H1 (cell line): Measurements from ENCODE around the gene EEF1G. TPM values are rescaled to one million over a fixed set of nuclear protein-coding genes. Genes with fewer than 3 reads are reported as not detected.
A peak's percentile ranks its signal among the peaks of the same experiment; 100 is the strongest.

ENCODE experiments used
- CTCF ChIA-PET: fragments of 300-600 bp; sonication (Branson Sonifier 250); formaldehyde crosslinking; loops from one replicate; lab custom pipeline; 2021; ENCODE audit not compliant: partially characterized antibody; lab: Charles Lee
- POLR2A ChIA-PET: fragments of 300-600 bp; sonication (Branson Sonifier 250); formaldehyde crosslinking; loops from one replicate; lab custom pipeline; 2021; ENCODE audit warnings: inconsistent platforms; ENCODE audit not compliant: partially characterized antibody; lab: Charles Lee
- DNase-seq, 2 experiments: peaks; one replicate each; pipeline versions ENCODE4 v3.0.0 to v3.0.0-alpha.2; 2010 to 2022; ENCODE audit warnings: low spot score in 2 of 2, low read depth in 1 of 2, mixed read lengths in 1 of 2
- FAIRE-seq: peaks from 2 replicates; lab custom pipeline; 2011; peaks lifted over from hg19 to GRCh38; lab: Jason Lieb, UNC
- H2AFZ ChIP-seq: 2 replicates; pipeline ENCODE4 v1.8.1; 2012; ENCODE audit warnings: low read length, inconsistent platforms
- H2AK5ac ChIP-seq: 2 replicates; pipeline ENCODE4 v1.6.1; 2013; ENCODE audit warnings: low read depth, low read length
- H2BK120ac ChIP-seq: replicated peaks from 2 replicates; pipeline ENCODE3; 2013; ENCODE audit warnings: low read depth, low read length, inconsistent platforms
- H2BK12ac ChIP-seq: 2 replicates; pipeline ENCODE4 v1.6.1; 2013; ENCODE audit warnings: low read depth, low read length
- H2BK15ac ChIP-seq: 2 replicates; pipeline ENCODE4 v1.6.1; 2013; ENCODE audit warnings: low read length
- H2BK20ac ChIP-seq: 2 replicates; pipeline ENCODE4 v1.6.1; 2013; ENCODE audit warnings: low read length
- H2BK5ac ChIP-seq: 2 replicates; pipeline ENCODE4 v1.6.1; 2013; ENCODE audit warnings: low read depth, low read length
- H3K14ac ChIP-seq: 2 replicates; pipeline ENCODE4 v1.6.1; 2013; ENCODE audit warnings: inconsistent platforms; ENCODE audit not compliant: insufficient read length
- H3K18ac ChIP-seq: 2 replicates; pipeline ENCODE4 v1.6.1; 2013; ENCODE audit warnings: low read length; ENCODE audit errors: extremely low read depth
- H3K23ac ChIP-seq: 2 replicates; pipeline ENCODE4 v1.6.1; 2013; ENCODE audit warnings: inconsistent platforms; ENCODE audit not compliant: insufficient read length
- H3K23me2 ChIP-seq: 2 replicates; pipeline ENCODE4 v1.6.1; 2013; ENCODE audit warnings: low read depth, low read length
- H3K27ac ChIP-seq: 2 replicates; pipeline ENCODE4 v1.6.1; 2011; ENCODE audit warnings: low read depth, low read length, inconsistent platforms
- H3K27me3 ChIP-seq, 4 experiments: replicated peaks in 1 of 4; 1 replicate in 1 of 4; 2 replicates in 3 of 4; pipeline versions ENCODE4 v1.6.1 to v1.8.1; 2011 to 2013; ENCODE audit warnings: low read length in 3 of 4, mild to moderate bottlenecking in 3 of 4, inconsistent platforms in 2 of 4, mixed read lengths in 2 of 4, moderate library complexity in 1 of 4; ENCODE audit not compliant: control insufficient read depth in 3 of 4, insufficient read depth in 3 of 4; ENCODE audit errors: extremely low read depth in 1 of 4
- H3K36me3 ChIP-seq, 4 experiments: 2 replicates each; pipeline versions ENCODE4 v1.6.1 to v1.8.1; 2011 to 2013; ENCODE audit warnings: mild to moderate bottlenecking in 4 of 4, low read length in 3 of 4, moderate library complexity in 2 of 4, control low read depth in 1 of 4, inconsistent platforms in 1 of 4; ENCODE audit not compliant: insufficient read depth in 4 of 4, control insufficient read depth in 2 of 4
- H3K4ac ChIP-seq: replicated peaks from 2 replicates; pipeline ENCODE3; 2013; ENCODE audit warnings: low read length, low read depth, mixed read lengths, inconsistent platforms; ENCODE audit not compliant: insufficient read length
- H3K4me1 ChIP-seq, 4 experiments: replicated peaks in 1 of 4; 1 replicate in 1 of 4; 2 replicates in 3 of 4; pipeline versions ENCODE4 v1.6.1 to v1.8.1; 2011 to 2013; ENCODE audit warnings: low read length in 3 of 4, inconsistent platforms in 2 of 4, mixed read lengths in 1 of 4; ENCODE audit not compliant: insufficient read depth in 4 of 4, control insufficient read depth in 3 of 4
- H3K4me2 ChIP-seq, 2 experiments: 2 replicates each; pipeline versions ENCODE4 v1.6.1 to v1.8.1; 2011 to 2013; ENCODE audit warnings: low read depth in 2 of 2, low read length in 2 of 2, control low read depth in 1 of 2, inconsistent platforms in 1 of 2, mild to moderate bottlenecking in 1 of 2; ENCODE audit not compliant: insufficient read depth in 1 of 2
- H3K4me3 ChIP-seq, 4 experiments: fragments of 200-600, 300-600 bp in 1 of 4; sonication (generic), shearing (Covaris generic), sonication (Bioruptor Twin) in 1 of 4; 2 replicates each; pipeline versions ENCODE4 v1.5.1 to v1.8.1; 2011 to 2016; ENCODE audit warnings: low read length in 4 of 4, low read depth in 3 of 4, control low read depth in 2 of 4, inconsistent platforms in 2 of 4, mild to moderate bottlenecking in 2 of 4, mixed read lengths in 1 of 4, moderate library complexity in 1 of 4; ENCODE audit not compliant: insufficient read depth in 2 of 4; ENCODE audit errors: extremely low read depth in 1 of 4
- H3K56ac ChIP-seq: replicated peaks from 2 replicates; pipeline ENCODE3; 2013; ENCODE audit warnings: low read depth, mild to moderate bottlenecking, mixed read lengths, low read length, inconsistent platforms; ENCODE audit not compliant: insufficient read length
- H3K79me1 ChIP-seq: 2 replicates; pipeline ENCODE4 v1.6.1; 2013; ENCODE audit warnings: low read depth, low read length, control low read depth
- H3K79me2 ChIP-seq, 2 experiments: 2 replicates each; pipeline versions ENCODE4 v1.6.1 to v1.8.1; 2012 to 2013; ENCODE audit warnings: low read length in 2 of 2, mild to moderate bottlenecking in 2 of 2, inconsistent platforms in 1 of 2; ENCODE audit not compliant: insufficient read depth in 2 of 2, control insufficient read depth in 1 of 2
- H3K9ac ChIP-seq, 4 experiments: replicated peaks in 1 of 4; 1 replicate in 1 of 4; 2 replicates in 3 of 4; pipeline versions ENCODE4 v1.6.1 to v1.8.1; 2011 to 2013; ENCODE audit warnings: low read depth in 3 of 4, low read length in 3 of 4, control low read depth in 2 of 4, mild to moderate bottlenecking in 2 of 4, moderate library complexity in 2 of 4, inconsistent platforms in 1 of 4; ENCODE audit errors: extremely low read depth in 1 of 4
- H3K9me3 ChIP-seq, 2 experiments: 2 replicates each; pipeline versions ENCODE4 v1.6.1 to v1.8.1; 2012 to 2013; ENCODE audit warnings: mild to moderate bottlenecking in 2 of 2, moderate library complexity in 2 of 2, control low read depth in 1 of 2, inconsistent platforms in 1 of 2, low read depth in 1 of 2, low read length in 1 of 2, mixed read lengths in 1 of 2; ENCODE audit not compliant: insufficient read depth in 2 of 2
- H4K20me1 ChIP-seq, 2 experiments: replicated peaks in 1 of 2; 2 replicates each; pipeline versions ENCODE3 to v1.8.1; 2011 to 2013; ENCODE audit warnings: inconsistent platforms in 2 of 2, low read length in 2 of 2, mild to moderate bottlenecking in 1 of 2; ENCODE audit not compliant: insufficient read depth in 2 of 2, control insufficient read depth in 1 of 2
- H4K5ac ChIP-seq: 2 replicates; pipeline ENCODE4 v1.6.1; 2013; ENCODE audit warnings: low read length, low read depth, mixed read lengths, inconsistent platforms; ENCODE audit not compliant: insufficient read length
- H4K8ac ChIP-seq: 2 replicates; pipeline ENCODE4 v1.8.0; 2013; ENCODE audit warnings: mild to moderate bottlenecking, moderate library complexity, low read length, inconsistent platforms; ENCODE audit not compliant: insufficient read depth; ENCODE audit errors: extremely low read depth
- H4K91ac ChIP-seq: replicated peaks from 2 replicates; pipeline ENCODE3; 2013; ENCODE audit warnings: low read length, mixed read lengths, inconsistent platforms; ENCODE audit not compliant: insufficient read length
- GTF2F1 ChIP-seq: IDR thresholded peaks from 2 replicates; pipeline ENCODE4 v1.6.1; 2012; ENCODE audit warnings: low read depth, low read length, improper control_type of control experiment, borderline replicate concordance
- KDM1A ChIP-seq: fragments of 200-600, 300-600 bp; sonication (generic); IDR thresholded peaks from 2 replicates; pipeline ENCODE4 v1.7.1; 2016; ENCODE audit warnings: mild to moderate bottlenecking, low read length, borderline replicate concordance
- POU5F1 ChIP-seq: IDR thresholded peaks from 2 replicates; pipeline ENCODE4 v1.6.1; 2011; ENCODE audit warnings: low read depth, mild to moderate bottlenecking, low read length, moderate library complexity
- SIRT6 ChIP-seq: IDR thresholded peaks from one replicate; pipeline ENCODE4 v1.7.1; 2012; ENCODE audit warnings: low read length, inconsistent platforms
- SP1 ChIP-seq: IDR thresholded peaks from 2 replicates; pipeline ENCODE4 v1.6.1; 2011; ENCODE audit warnings: low read depth, low read length
- WGBS, 2 experiments: shearing (Covaris generic) in 1 of 2; methylation state at CpG; one replicate each; pipeline versions ENCODE4 v1.1.6 to v1.1.7; 2013 to 2015; ENCODE audit warnings: low lambda C conversion rate in 2 of 2, mixed read lengths in 2 of 2, inconsistent platforms in 1 of 2, low coverage in 1 of 2, missing lambda C conversion rate in 1 of 2; ENCODE audit not compliant: insufficient replicate concordance in 2 of 2, insufficient coverage in 1 of 2, insufficient read length in 1 of 2; ENCODE audit errors: extremely low coverage in 1 of 2, missing lambda C conversion rate in 1 of 2; 5-methylcytosine and 5-hydroxymethylcytosine counted together
- polyA plus RNA-seq, 7 experiments: library from polyadenylated mRNA; depleted of rRNA in 3 of 7; stranded (reverse) in 5 of 7; unstranded in 2 of 7; fragments of >200 nt in 5 of 7; fragments of 200-250 nt in 2 of 7; gene quantifications; 1 replicate in 5 of 7; 2 replicates in 1 of 7; 4 replicates in 1 of 7; pipeline versions ENCODE4 v1.2.1 to v1.2.3, GENCODE V29; 2011 to 2013; ENCODE audit warnings: missing spikeins in 2 of 7, mixed read lengths in 2 of 7
- total RNA-seq: library from RNA; stranded (reverse); fragmentation: NEBNext Ultra II Directional; extraction: Animal tissue kit (Norgen Biotek cat#: 25700); gene quantifications from 2 replicates; pipeline ENCODE4 v1.2.1, GENCODE V29; 2021
- TF ChIP-seq, protein P1 (sequence below): IDR thresholded peaks from 2 replicates; pipeline ENCODE4 v1.6.1; 2011; ENCODE audit warnings: low read length, improper control_type of control experiment

Gene EEF1G
- total and polyA plus RNA-seq, 2 of the 8 experiments (the other 6 are each of a cell fraction or from before 2014, with no cell fraction given), result 1,627 to 1,996 TPM

DNA sequence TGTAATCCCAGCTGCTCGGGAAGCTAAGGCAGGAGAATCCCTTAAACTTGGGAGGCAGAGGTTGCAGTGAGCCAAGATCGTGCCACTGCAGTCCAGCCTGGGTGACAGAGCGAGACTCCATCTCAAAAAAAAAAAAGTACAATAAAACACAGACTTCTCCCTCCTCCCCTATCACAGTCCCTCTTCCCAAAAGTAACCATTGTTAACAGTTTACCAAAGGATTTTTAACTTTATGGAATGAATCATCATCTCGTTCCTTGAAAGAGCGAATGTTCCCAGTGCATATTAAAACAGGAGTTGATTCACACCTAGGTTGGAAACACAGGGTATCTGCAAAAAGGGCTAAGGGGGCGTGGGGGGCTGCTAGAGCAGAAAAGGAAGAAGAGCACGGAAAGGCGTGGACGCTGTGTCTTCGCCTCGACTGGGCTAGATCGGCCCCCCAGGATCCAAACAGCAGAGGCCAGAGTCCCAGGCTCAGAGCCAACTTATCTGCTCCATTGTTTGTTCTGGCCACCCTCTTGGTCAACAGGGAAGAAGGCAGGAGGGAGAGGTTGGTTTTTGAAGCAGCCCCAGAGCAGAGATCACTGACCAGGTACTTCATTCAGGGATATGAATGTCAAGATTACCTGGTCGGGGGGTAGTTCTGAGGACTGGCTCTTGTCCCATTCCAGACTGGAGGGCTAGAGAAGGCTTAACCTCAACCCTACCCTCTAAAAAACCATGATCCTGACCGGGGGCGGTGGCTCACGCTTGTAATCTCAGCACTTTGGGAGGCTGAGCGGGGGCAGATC is 25.0 kb downstream of the EEF1G start:
- Histone ChIP-seq H4K91ac (no peak overlapping the region), H3K79me2 (no peaks in the 10 kb centered on the region), H3K9ac (no peak overlapping the region), H3K79me1 (0 out of 2 replicates have a peak, but pooled peaks cover 3% of the 10 kb centered on the region), H3K4me3 (no peak overlapping the region), H3K27me3 (peaks cover 27 to 56% (median 51%) of the 10 kb centered on the region in 4 experiments), H3K23ac (no peak overlapping the region), H3K27ac (no peak overlapping the region), H3K4me1 (peaks cover 14 to 42% (median 26%) of the 10 kb centered on the region in 4 experiments), H2AFZ (no peak overlapping the region), H4K5ac (no peak overlapping the region), H2BK15ac (no peak overlapping the region), H3K23me2 (peaks cover 26% of the 10 kb centered on the region), H3K18ac (no peak overlapping the region), H2BK120ac (no peak overlapping the region), H3K56ac (no peak overlapping the region), H4K8ac (no peak overlapping the region), H2BK5ac (no peak overlapping the region), H2AK5ac (0 out of 2 replicates have a peak overlapping the region, but pooled peaks have one; percentile 10), H3K14ac (no peak overlapping the region), H3K4ac (no peak overlapping the region), H4K20me1 (peaks cover 2 to 9% of the 10 kb centered on the region in 2 experiments), H2BK12ac (no peak overlapping the region; the same call in 1 of the 2 replicates), H3K9me3 (no peaks in the 10 kb centered on the region), H3K4me2 (no peak overlapping the region; a peak in 1 of 4 replicates), H2BK20ac (no peak overlapping the region), H3K36me3 (no peaks in the 10 kb centered on the region)
- WGBS, 2 experiments, result 85% methylated on average over 17 of the region's 17 CpGs; no CpG with 5 or more reads in 1 of the 2 experiments
- CTCF ChIA-PET, result interaction anchor here (0.7 to 5.6 kb wide), 10 partner anchors 10 to 209 kb away, joined by 3 to 35 read pairs (median 5); no protein-coding TSS in a partner anchor
- no peak for TF ChIP-seq SIRT6
- TF ChIP-seq SP1, result no peak
- no peak for TF ChIP-seq POU5F1
- TF ChIP-seq GTF2F1, result no peak
- TF ChIP-seq KDM1A, result no peak
- TF ChIP-seq, protein P1, sequence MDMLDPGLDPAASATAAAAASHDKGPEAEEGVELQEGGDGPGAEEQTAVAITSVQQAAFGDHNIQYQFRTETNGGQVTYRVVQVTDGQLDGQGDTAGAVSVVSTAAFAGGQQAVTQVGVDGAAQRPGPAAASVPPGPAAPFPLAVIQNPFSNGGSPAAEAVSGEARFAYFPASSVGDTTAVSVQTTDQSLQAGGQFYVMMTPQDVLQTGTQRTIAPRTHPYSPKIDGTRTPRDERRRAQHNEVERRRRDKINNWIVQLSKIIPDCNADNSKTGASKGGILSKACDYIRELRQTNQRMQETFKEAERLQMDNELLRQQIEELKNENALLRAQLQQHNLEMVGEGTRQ, result no peak
- no peak for FAIRE-seq
- DNase-seq, result no peak
- POLR2A ChIA-PET, result interaction anchor here (1.5 to 20.3 kb wide), 3 partner anchors 20 to 53 kb away, joined by 3 to 336 read pairs (median 5); partner anchors contain the start of genes EEF1G and MTA2
